SK-N-MC (cell line): Measurements from ENCODE around the gene STXBP5L.

Experiments used
- DNase-seq: peaks from one replicate; pipeline ENCODE4 v3.0.0-alpha.2; 2011; ENCODE audit warnings: low read depth, low spot score
- H3K27ac ChIP-seq: fragments of 200-600 bp; sonication (generic); 2 replicates; pipeline ENCODE4 v1.5.1; 2016; ENCODE audit warnings: mixed run types
- H3K36me3 ChIP-seq: fragments of 200-600 bp; sonication (generic); 2 replicates; pipeline ENCODE4 v1.6.1; 2017; ENCODE audit warnings: antibody characterized with exemption, low read length, mixed read lengths; ENCODE audit not compliant: insufficient read depth
- H3K4me3 ChIP-seq: fragments of 200-600 bp; sonication (generic); 2 replicates; pipeline ENCODE4 v1.5.1; 2016
- H3K9ac ChIP-seq: fragments of 200-600 bp; sonication (generic); 2 replicates; pipeline ENCODE4 v1.8.0; 2017; ENCODE audit warnings: mixed run types, mixed read lengths; ENCODE audit not compliant: insufficient read length
- H3K9me3 ChIP-seq: fragments of 200-600 bp; sonication (generic); 2 replicates; pipeline ENCODE4 v1.6.1; 2017; ENCODE audit warnings: low read depth, mild to moderate bottlenecking, antibody characterized with exemption, low read length, moderate library complexity, mixed read lengths
- EZH2 ChIP-seq: fragments of 200-600 bp; sonication (generic); IDR thresholded peaks from one replicate; pipeline ENCODE4 v1.6.1; 2017; ENCODE audit warnings: antibody characterized with exemption
- FOXP2 ChIP-seq: optimal IDR thresholded peaks from 2 replicates; pipeline ENCODE3; 2011; ENCODE audit warnings: mild to moderate bottlenecking, moderate library complexity; ENCODE audit not compliant: insufficient read depth; ENCODE audit errors: extremely low read length, control extremely low read depth
- POLR2AphosphoS5 ChIP-seq: IDR thresholded peaks from 2 replicates; pipeline ENCODE4 v1.6.1; 2012; ENCODE audit warnings: mild to moderate bottlenecking, low read depth, low read length, borderline replicate concordance

Gene STXBP5L

DNA sequence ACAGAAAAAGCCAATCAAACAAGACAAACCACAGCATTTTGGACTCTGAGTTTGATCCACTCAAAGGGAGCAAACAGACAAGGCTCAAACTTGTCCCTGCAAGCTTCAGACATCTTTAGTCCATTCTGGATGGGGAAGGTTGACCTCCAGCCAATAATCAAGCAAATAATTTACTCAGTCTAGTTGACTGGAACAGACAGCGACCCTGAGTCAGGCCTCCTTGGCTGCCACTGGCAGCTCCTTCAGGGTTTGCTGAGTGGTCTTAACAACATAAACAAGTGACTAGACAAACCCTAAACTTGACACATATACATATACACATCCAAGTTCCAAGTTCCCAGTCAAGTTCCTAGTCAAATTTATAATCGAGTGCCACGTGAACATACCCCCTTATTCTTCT, 323.9 kb downstream of the STXBP5L start:
- no peak for TF ChIP-seq POLR2AphosphoS5
- TF ChIP-seq FOXP2, result no peak
- TF ChIP-seq EZH2, result no peak
- no peak overlapping the region for H3K27ac ChIP-seq
- H3K9me3 ChIP-seq, result no peaks in the 10 kb centered on the region
- no peaks in the 10 kb centered on the region for H3K36me3 ChIP-seq
- no peak overlapping the region for H3K4me3 ChIP-seq
- H3K9ac ChIP-seq, result no peak overlapping the region
- DNase-seq, result no peak

GRCh38 chr3:121232309-121233225, 324.6 kb downstream of the STXBP5L start:
- TF ChIP-seq EZH2, result no peak
- TF ChIP-seq POLR2AphosphoS5, result no peak
- no peak for TF ChIP-seq FOXP2
- Histone ChIP-seq H3K4me3 (no peak overlapping the region), H3K36me3 (no peaks in the 10 kb centered on the region), H3K9ac (no peak overlapping the region), H3K27ac (no peak overlapping the region), H3K9me3 (no peaks in the 10 kb centered on the region)
- DNase-seq, result no peak

DNA sequence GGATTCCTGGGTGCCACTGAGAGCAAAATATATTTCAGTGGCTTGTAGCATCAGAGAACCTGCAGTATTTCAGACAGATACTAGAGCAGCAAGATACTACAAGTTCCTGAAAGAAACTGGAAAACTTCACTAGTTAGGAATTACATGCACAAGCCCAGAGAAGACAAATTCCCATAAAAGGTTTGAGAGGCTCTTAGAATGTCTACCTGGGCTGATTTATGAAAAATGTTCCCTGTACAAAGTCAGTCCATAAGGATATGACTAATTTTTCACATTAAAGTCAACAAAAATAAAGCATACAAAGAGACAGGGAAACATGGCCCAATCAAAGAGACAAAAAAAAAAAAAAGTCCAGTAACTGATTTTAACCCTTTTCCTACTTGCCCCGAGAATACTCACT, 335.2 kb downstream of the STXBP5L start:
- Histone ChIP-seq H3K27ac (no peak overlapping the region), H3K36me3 (no peaks in the 10 kb centered on the region), H3K9me3 (no peaks in the 10 kb centered on the region), H3K9ac (no peak overlapping the region), H3K4me3 (no peak overlapping the region)
- DNase-seq, result no peak
- no peak for TF ChIP-seq FOXP2
- TF ChIP-seq POLR2AphosphoS5, result no peak
- TF ChIP-seq EZH2, result no peak

GRCh38 chr3:121252676-121253075, 344.7 kb downstream of the STXBP5L start:
- TF ChIP-seq FOXP2, result no peak
- no peak for TF ChIP-seq EZH2
- no peak for TF ChIP-seq POLR2AphosphoS5
- no peak overlapping the region for H3K9ac ChIP-seq
- no peaks in the 10 kb centered on the region for H3K36me3 ChIP-seq
- no peak overlapping the region for H3K27ac ChIP-seq
- DNase-seq, result no peak
- no peak overlapping the region for H3K4me3 ChIP-seq
- no peaks in the 10 kb centered on the region for H3K9me3 ChIP-seq

GRCh38 chr3:121269389-121269788, 361.4 kb downstream of the STXBP5L start:
- H3K9ac ChIP-seq, result no peak overlapping the region
- no peaks in the 10 kb centered on the region for H3K36me3 ChIP-seq
- H3K9me3 ChIP-seq, result no peaks in the 10 kb centered on the region
- TF ChIP-seq POLR2AphosphoS5 (no peak), EZH2 (no peak), FOXP2 (no peak)
- H3K27ac ChIP-seq, result no peak overlapping the region
- DNase-seq, result no peak
- H3K4me3 ChIP-seq, result no peak overlapping the region

- Histone ChIP-seq H3K4me3 (no peak overlapping the region), H3K9me3 (no peaks in the 10 kb centered on the region), H3K9ac (no peak overlapping the region), H3K36me3 (no peaks in the 10 kb centered on the region), H3K27ac (no peak overlapping the region)
- no peak for TF ChIP-seq FOXP2
- no peak for TF ChIP-seq POLR2AphosphoS5
- no peak for TF ChIP-seq EZH2
- no peak for DNase-seq
These were observed 366.4 kb downstream of the STXBP5L start for GRCh38 chr3:121274411-121274810.

DNA sequence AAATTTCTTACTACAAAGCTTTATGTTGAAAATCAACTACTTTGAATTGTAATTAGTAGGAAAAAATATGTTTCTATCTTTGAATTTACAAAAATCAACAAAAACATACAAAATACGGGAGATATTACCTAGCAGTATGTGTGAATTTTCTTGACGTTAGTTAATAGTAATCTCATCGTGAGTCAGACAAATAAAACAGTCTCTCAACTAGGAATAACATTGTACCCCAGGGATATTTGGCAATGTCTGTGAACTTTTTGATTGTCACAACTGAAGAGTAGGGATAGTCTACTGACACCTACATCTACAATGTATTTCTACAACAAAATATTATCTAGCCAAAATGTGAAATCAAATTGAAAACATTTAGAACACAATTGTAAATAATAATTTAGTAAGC, 387.4 kb downstream of the STXBP5L start:
- H3K9ac ChIP-seq, result no peak overlapping the region
- no peak for DNase-seq
- no peaks in the 10 kb centered on the region for H3K36me3 ChIP-seq
- no peak overlapping the region for H3K4me3 ChIP-seq
- no peak overlapping the region for H3K27ac ChIP-seq
- TF ChIP-seq FOXP2 (no peak), POLR2AphosphoS5 (no peak), EZH2 (no peak)
- H3K9me3 ChIP-seq, result no peaks in the 10 kb centered on the region

DNA sequence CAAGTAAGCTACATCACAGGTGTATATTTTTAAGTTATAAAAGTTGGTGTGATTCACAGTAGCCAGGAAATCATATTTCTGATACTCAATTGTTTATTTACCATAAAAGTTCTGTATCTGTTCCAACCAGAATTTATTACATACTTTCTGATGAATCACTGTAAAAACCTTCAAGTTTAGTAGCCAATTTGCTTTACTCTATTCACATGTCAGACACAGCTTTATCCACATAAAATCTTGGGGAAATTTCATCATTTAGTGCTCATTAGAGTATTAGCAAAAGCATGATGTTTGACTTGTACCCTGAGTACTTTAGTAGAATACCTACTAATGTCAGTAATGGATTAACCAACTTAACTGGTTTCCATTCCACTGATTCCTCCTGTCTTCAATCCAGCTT, 388.0 kb downstream of the STXBP5L start:
- no peak overlapping the region for H3K9ac ChIP-seq
- H3K9me3 ChIP-seq, result no peaks in the 10 kb centered on the region
- DNase-seq, result no peak
- H3K4me3 ChIP-seq, result no peak overlapping the region
- no peaks in the 10 kb centered on the region for H3K36me3 ChIP-seq
- TF ChIP-seq POLR2AphosphoS5 (no peak), EZH2 (no peak), FOXP2 (no peak)
- no peak overlapping the region for H3K27ac ChIP-seq
